Measurements from ENCODE around the gene B9D1.

DNA sequence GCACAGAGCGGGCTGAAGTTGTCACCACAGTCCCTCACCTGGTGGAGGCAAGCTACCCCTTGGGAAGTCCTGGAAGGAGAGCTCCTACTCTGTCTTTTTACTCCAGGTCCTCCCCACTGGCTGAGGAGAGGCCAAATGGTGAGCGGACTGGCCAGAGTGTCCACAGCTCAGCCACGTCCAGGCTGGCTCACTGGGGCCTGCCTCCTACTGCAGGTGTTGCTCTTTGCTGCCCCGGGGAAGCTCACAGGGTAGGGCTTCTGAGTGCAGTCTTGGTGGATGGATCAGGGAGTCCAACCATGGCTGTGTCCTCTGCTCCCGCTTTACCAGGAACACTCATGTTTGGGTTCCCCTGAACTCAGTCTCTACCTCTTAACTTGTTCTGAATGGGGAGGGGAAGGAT is 2.7 kb downstream of the B9D1 start:
- TF ChIP-seq POLR2A (IDR thresholded peaks at IDR 0.05) (no peak), CTCF (IDR thresholded peaks at IDR 0.05) (no peak)
